ENCODE measurements around the gene CCDC77.
"Not testable (repeated sequence)": the region's sequence is repeated elsewhere in the genome, so short reads cannot be mapped to it uniquely, and the experiment has no call there.

CCDC77 gene

DNA sequence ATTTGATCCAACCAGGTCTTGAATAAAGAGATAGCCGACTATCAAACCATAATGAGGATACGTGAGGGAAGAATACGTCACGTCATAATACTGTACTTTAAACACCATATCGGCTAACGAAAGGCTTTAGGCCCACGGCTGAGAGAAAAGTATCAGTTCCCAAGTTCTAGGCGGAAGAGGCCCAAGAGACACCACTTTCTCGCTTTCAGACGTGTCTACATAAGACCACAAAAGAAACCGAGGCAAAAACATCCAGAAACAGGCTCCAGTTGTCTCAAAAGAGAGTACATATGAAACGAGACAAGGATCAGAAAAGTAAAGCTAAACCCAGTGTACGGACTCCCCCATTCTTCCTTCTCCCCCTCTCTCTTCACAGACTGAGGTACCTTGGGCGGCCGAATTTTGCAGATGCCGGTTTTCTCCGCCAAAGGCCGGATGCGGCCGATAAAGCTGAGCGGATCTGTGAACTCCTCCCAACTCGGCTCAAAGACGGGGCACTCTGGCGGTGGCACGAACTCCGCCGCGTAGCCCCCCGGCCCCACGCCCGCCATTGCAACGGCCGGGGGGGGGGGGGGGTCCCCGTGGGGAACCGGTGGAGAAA lies 12.8 kb upstream of the CCDC77 start:
- peak overlapping the region; percentile 97 for H3K27ac ChIP-seq
- H3K36me3 ChIP-seq (ENCODE audit: insufficient read depth, low read length): peaks cover 14% of the 10 kb centered on the region
- H3K9ac ChIP-seq (ENCODE audit: insufficient read length): peak overlapping the region; percentile 96
- DNase-seq (ENCODE audit: low read depth, low spot score): no peak
- TF ChIP-seq POLR2AphosphoS5 (IDR thresholded peaks at IDR 0.05; ENCODE audit: borderline replicate concordance, low read depth, low read length) (no peak), FOXP2 (optimal IDR thresholded peaks at IDR 0.05; ENCODE audit: control extremely low read depth, extremely low read length, insufficient read depth) (no peak), EZH2 (IDR thresholded peaks at IDR 0.05) (no peak)
- peak overlapping the region; percentile 96 for H3K4me3 ChIP-seq
- H3K9me3 ChIP-seq (ENCODE audit: low read depth, low read length): no peaks in the 10 kb centered on the region

DNA sequence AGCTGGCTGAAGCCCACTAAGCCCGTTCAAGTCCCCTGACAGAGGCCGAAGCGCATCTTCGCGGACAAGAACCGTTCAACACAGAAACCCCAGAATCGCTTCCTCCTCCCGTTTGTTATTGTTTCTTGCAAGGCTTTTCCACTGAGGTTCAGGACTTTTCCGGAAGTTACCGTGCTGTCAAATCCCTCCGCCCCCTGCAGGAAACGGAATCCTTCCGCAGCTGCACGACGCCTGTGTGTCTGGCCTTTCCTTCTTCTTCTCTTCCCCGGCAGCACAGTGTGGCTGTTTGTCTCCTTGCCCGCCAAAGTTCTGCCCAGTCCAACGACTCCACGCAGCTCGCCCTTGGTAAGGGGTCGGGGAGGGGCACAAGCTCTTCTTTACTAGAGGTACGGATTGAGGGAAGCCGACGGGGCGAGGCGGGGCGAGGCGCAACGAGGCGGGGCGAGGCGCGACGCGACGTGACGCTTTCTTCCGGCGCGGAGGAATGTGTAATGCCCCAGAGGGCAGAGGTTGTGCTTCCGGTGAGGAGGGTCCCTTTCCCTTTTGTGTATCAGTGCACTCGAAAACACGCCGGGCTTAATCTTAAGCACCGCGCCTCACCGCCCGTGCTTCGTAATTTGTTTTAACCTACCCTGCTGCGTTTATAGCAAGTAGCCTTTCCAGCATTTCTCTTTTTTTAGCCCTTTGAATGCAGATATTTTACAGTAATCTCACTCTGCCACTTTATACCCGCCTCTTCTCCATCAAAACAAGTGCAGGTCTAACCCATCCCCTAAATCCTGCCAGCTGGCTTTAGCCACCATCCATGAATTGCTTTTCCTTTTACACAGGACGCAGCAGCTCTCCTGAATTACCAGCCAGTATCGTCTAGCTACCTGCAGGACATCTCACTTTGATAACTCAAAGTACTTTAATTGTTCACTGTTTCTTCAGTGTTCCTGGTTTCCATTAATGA lies 12.0 kb upstream of the CCDC77 start, which contains the start of gene KDM5A:
Gene KDM5A (minus strand): TSS at position 179 of the 955 bp plus-strand sequence. CDS start 229 bp downstream, outside the sequence.
- Histone ChIP-seq H3K9me3 (ENCODE audit: low read depth, low read length) (no peaks in the 10 kb centered on the region), H3K4me3 (peak within 1 kb of the TSS; percentile 96), H3K36me3 (ENCODE audit: insufficient read depth, low read length) (peaks cover 6% of the 10 kb centered on the region), H3K9ac (ENCODE audit: insufficient read length) (peak within 1 kb of the TSS; percentile 96), H3K27ac (peak within 1 kb of the TSS; percentile 97)
- DNase-seq (ENCODE audit: low read depth, low spot score): peak; percentile 82
- TF ChIP-seq FOXP2 (optimal IDR thresholded peaks at IDR 0.05; ENCODE audit: control extremely low read depth, extremely low read length, insufficient read depth) (peak; percentile 51), EZH2 (IDR thresholded peaks at IDR 0.05) (no peak), POLR2AphosphoS5 (IDR thresholded peaks at IDR 0.05; ENCODE audit: borderline replicate concordance, low read depth, low read length) (peak; percentile 80)

DNA sequence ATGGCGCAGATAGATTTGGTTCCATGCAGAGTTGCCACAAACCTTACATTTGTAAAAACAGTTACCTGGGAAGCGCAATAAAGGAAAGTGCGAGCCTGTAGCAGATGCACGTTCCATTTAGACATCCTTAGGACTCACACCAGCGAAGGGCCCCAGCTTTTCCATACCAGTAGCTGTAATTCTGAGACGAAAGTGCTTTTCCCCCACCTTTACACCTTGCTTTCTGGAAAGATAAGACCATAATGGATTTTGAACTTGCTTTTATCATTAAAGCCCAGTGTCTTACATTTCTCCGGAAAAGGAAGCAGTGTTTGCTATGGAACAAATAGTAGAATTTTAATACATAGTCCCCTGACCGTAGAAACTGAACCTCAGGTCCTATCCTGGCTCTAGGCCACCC lies 616 bp upstream of the CCDC77 start:
- H3K27ac ChIP-seq: no peak overlapping the region
- peaks cover under 1% of the 10 kb centered on the region; the same call in 1 of the 2 replicates for H3K36me3 ChIP-seq (ENCODE audit: insufficient read depth, low read length)
- H3K4me3 ChIP-seq: peak overlapping the region; percentile 91
- TF ChIP-seq FOXP2 (optimal IDR thresholded peaks at IDR 0.05; ENCODE audit: control extremely low read depth, extremely low read length, insufficient read depth) (no peak), POLR2AphosphoS5 (IDR thresholded peaks at IDR 0.05; ENCODE audit: borderline replicate concordance, low read depth, low read length) (no peak), EZH2 (IDR thresholded peaks at IDR 0.05) (no peak)
- no peaks in the 10 kb centered on the region for H3K9me3 ChIP-seq (ENCODE audit: low read depth, low read length)
- peak overlapping the region; percentile 52 for H3K9ac ChIP-seq (ENCODE audit: insufficient read length)
- DNase-seq (ENCODE audit: low read depth, low spot score): no peak

DNA sequence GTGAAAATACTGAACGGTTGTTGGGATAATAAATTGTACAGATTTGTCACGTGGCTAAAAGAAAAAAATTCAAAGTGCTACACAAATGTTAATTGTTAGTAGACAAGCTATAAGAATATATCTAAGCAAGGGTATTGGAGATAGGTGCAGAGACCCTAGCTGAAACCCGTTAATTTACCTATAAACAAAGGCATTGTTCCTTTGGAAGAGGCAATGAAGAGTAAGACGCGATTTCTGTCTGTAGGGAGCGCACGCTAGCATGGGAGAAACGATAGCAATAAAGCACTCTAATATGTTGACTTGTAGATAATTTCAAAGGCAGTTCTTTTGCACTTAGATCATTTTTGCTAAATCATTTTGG lies 565 bp downstream of the CCDC77 start:
- H3K27ac ChIP-seq: peak overlapping the region; percentile 52; the same call in 1 of the 2 replicates
- H3K36me3 ChIP-seq (ENCODE audit: insufficient read depth, low read length): peaks cover 4% of the 10 kb centered on the region; the same call in 1 of the 2 replicates
- peak overlapping the region; percentile 80 for H3K9ac ChIP-seq (ENCODE audit: insufficient read length)
- H3K9me3 ChIP-seq (ENCODE audit: low read depth, low read length): no peaks in the 10 kb centered on the region
- DNase-seq (ENCODE audit: low read depth, low spot score): no peak
- H3K4me3 ChIP-seq: peak overlapping the region; percentile 91
- no peak for TF ChIP-seq FOXP2 (optimal IDR thresholded peaks at IDR 0.05; ENCODE audit: control extremely low read depth, extremely low read length, insufficient read depth)
- no peak for TF ChIP-seq POLR2AphosphoS5 (IDR thresholded peaks at IDR 0.05; ENCODE audit: borderline replicate concordance, low read depth, low read length)
- TF ChIP-seq EZH2 (IDR thresholded peaks at IDR 0.05): no peak

DNA sequence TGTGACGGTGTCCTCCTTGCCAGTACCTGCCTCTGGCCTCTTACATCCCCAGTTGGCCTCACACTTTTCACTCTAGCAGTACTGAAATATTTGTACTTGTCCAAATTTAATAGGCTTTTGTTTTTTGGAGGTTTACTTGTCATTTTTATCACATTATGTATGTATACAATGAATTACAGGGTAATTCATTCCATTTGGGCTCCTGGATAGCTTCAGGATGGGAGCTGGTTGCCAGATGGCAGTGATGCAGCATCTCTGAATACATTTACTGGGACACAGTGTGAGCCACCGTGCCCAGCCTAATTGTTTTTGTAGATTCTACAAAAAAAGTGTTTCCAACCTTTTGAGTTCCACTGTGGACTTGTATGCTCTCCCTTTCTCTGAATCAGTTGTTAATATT lies 13.4 kb downstream of the CCDC77 start:
- H3K9ac ChIP-seq (ENCODE audit: insufficient read length): no peak overlapping the region
- no peak for DNase-seq (ENCODE audit: low read depth, low spot score)
- no peak overlapping the region for H3K4me3 ChIP-seq
- no peak overlapping the region for H3K27ac ChIP-seq
- H3K9me3 ChIP-seq (ENCODE audit: low read depth, low read length): no peaks in the 10 kb centered on the region
- peaks cover 50% of the 10 kb centered on the region for H3K36me3 ChIP-seq (ENCODE audit: insufficient read depth, low read length)
- TF ChIP-seq EZH2 (IDR thresholded peaks at IDR 0.05) (no peak), FOXP2 (optimal IDR thresholded peaks at IDR 0.05; ENCODE audit: control extremely low read depth, extremely low read length, insufficient read depth) (no peak), POLR2AphosphoS5 (IDR thresholded peaks at IDR 0.05; ENCODE audit: borderline replicate concordance, low read depth, low read length) (no peak)

DNA sequence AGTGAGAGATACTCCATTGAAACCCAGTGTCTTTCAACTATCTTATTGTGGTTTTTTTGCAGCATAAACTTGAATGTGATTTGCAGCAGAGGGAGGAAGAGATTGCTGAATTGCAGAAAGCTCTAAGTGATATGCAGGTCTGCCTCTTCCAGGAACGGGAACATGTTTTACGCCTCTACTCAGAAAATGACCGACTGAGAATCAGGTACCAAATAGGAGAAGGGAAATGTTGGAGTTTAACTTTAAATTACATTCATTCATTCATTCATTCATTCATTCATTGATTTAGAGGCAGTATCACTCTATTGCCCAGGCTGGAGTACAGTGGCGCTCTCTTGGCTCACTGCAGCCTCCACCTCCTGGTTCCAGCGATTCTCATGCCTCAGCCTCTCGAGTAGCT lies 17.0 kb downstream of the CCDC77 start:
- Histone ChIP-seq H3K36me3 (ENCODE audit: insufficient read depth, low read length) (peaks cover 42% of the 10 kb centered on the region), H3K9ac (ENCODE audit: insufficient read length) (no peak overlapping the region), H3K9me3 (ENCODE audit: low read depth, low read length) (no peaks in the 10 kb centered on the region), H3K4me3 (no peak overlapping the region), H3K27ac (no peak overlapping the region)
- TF ChIP-seq POLR2AphosphoS5 (IDR thresholded peaks at IDR 0.05; ENCODE audit: borderline replicate concordance, low read depth, low read length) (no peak), EZH2 (IDR thresholded peaks at IDR 0.05) (no peak), FOXP2 (optimal IDR thresholded peaks at IDR 0.05; ENCODE audit: control extremely low read depth, extremely low read length, insufficient read depth) (no peak)
- no peak for DNase-seq (ENCODE audit: low read depth, low spot score)

DNA sequence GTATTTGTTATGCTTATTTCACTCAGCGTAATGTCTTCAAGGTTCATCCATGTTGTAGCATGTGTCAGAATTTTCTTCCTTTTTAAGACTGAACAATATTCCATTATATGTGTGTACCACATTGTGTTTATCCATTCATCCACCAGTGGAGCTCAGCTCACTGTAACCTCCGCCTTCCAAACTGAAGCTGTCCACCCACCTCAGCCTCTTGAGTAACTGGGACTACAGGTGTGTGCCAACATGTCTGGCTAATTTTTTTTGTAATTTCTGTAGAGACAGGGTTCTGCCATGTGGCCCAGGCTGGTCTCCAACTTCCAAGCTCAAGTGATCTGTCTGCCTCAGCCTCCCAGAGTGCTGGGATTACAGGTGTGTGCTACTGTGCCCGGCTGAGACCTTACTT lies 21.1 kb downstream of the CCDC77 start:
- peaks cover 38% of the 10 kb centered on the region for H3K36me3 ChIP-seq (ENCODE audit: insufficient read depth, low read length)
- H3K9ac ChIP-seq (ENCODE audit: insufficient read length): no peak overlapping the region
- no peak for TF ChIP-seq POLR2AphosphoS5 (IDR thresholded peaks at IDR 0.05; ENCODE audit: borderline replicate concordance, low read depth, low read length)
- no peak for TF ChIP-seq FOXP2 (optimal IDR thresholded peaks at IDR 0.05; ENCODE audit: control extremely low read depth, extremely low read length, insufficient read depth)
- TF ChIP-seq EZH2 (IDR thresholded peaks at IDR 0.05): no peak
- H3K27ac ChIP-seq: no peak overlapping the region
- H3K9me3 ChIP-seq (ENCODE audit: low read depth, low read length): no peaks in the 10 kb centered on the region
- no peak overlapping the region for H3K4me3 ChIP-seq
- no peak for DNase-seq (ENCODE audit: low read depth, low spot score)

DNA sequence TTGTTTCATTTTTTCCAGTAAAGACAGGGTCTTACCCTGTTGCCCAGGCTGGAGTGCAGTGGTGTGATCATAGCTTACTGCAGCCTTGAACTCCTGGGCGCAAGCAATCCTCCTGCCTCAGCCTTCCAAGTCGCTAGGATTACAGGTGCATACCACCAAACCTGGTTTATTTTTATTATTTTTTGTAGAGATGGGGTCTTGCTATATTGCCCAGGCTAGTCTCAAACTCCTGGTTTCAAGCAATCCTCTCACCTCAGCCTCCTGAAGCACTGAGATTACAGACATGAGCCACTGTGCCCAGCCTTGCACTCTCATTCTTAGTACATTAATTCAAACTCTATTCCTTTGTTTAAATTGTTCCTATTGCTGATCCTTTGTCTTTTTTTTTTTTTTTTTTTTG lies 34.3 kb downstream of the CCDC77 start:
- peaks cover 51% of the 10 kb centered on the region for H3K36me3 ChIP-seq (ENCODE audit: insufficient read depth, low read length)
- H3K9me3 ChIP-seq (ENCODE audit: low read depth, low read length); DNase-seq (ENCODE audit: low read depth, low spot score); H3K4me3 ChIP-seq; H3K9ac ChIP-seq (ENCODE audit: insufficient read length); H3K27ac ChIP-seq: not testable (repeated sequence)
